SHP77 treated with DMSO at 0.1 percent for 48 hours (cell line): Measurements from ENCODE around the gene DDX27.
A peak's percentile ranks its signal among the peaks of the same experiment; 100 is the strongest.

Source experiments
- DNase-seq: peaks from one replicate; lab custom pipeline; 2025; lab: John Stamatoyannopoulos, UW

The DDX27 gene

GRCh38 chr20:49248879-49249665 lies 29.9 kb downstream of the DDX27 start:
- DNase-seq, result no peak

GRCh38 chr20:49252556-49253350 lies 33.5 kb downstream of the DDX27 start:
- no peak for DNase-seq

GRCh38 chr20:49256261-49256660 lies 37.0 kb downstream of the DDX27 start:
- no peak for DNase-seq

- no peak for DNase-seq
These were observed 40.1 kb downstream of the DDX27 start for GRCh38 chr20:49259284-49259683.

- no peak for DNase-seq
These were observed 40.6 kb downstream of the DDX27 start for GRCh38 chr20:49259799-49260198.

GRCh38 chr20:49260218-49260617 lies 41.0 kb downstream of the DDX27 start:
- DNase-seq, result no peak

GRCh38 chr20:49261173-49261572 lies 42.0 kb downstream of the DDX27 start:
- DNase-seq, result no peak

- no peak for DNase-seq
These were observed 43.2 kb downstream of the DDX27 start for GRCh38 chr20:49262444-49262843.

GRCh38 chr20:49267327-49267726 lies 48.1 kb downstream of the DDX27 start:
- DNase-seq, result no peak

GRCh38 chr20:49268600-49269365 lies 49.6 kb downstream of the DDX27 start:
- no peak for DNase-seq

- no peak for DNase-seq
These were observed 51.0 kb downstream of the DDX27 start for GRCh38 chr20:49270177-49270576.

- DNase-seq, result no peak
These were observed 51.5 kb downstream of the DDX27 start for GRCh38 chr20:49270736-49271135.

- DNase-seq, result no peak
These were observed 53.4 kb downstream of the DDX27 start for GRCh38 chr20:49272654-49273053.

- no peak for DNase-seq
These were observed 54.6 kb downstream of the DDX27 start for GRCh38 chr20:49273696-49274277.

GRCh38 chr20:49275216-49275615 lies 56.0 kb downstream of the DDX27 start:
- no peak for DNase-seq

- DNase-seq, result no peak
These were observed 56.4 kb downstream of the DDX27 start for GRCh38 chr20:49275636-49276035.

- no peak for DNase-seq
These were observed 57.1 kb downstream of the DDX27 start for GRCh38 chr20:49276161-49276960.

GRCh38 chr20:49276961-49277785 lies 58.0 kb downstream of the DDX27 start:
- DNase-seq, result no peak

- DNase-seq, result no peak
These were observed 58.5 kb downstream of the DDX27 start for GRCh38 chr20:49277786-49278035.

GRCh38 chr20:49278036-49278817 lies 59.0 kb downstream of the DDX27 start, which contains the start of gene ZNFX1:
Gene ZNFX1, minus strand, starts transcription at chr20:49278057. Its CDS starts 2,218 bp downstream, at chr20:49275839.
- DNase-seq, result peak; percentile 95
